K562 (cell line): Measurements from ENCODE around the gene NACC1. TPM values are rescaled to one million over a fixed set of nuclear protein-coding genes. Genes with fewer than 3 reads are reported as not detected.

ENCODE experiments used
- ATF1 ChIP-seq, 2 experiments: fragments of 450-650 bp in 1 of 2; IDR thresholded peaks; 2 replicates each; pipeline ENCODE4 v1.6.1; 2016; ENCODE audit warnings: missing compliant biosample characterization in 1 of 2, missing genetic modification characterization in 1 of 2
- BMI1 ChIP-seq: fragments of 150-350 bp; IDR thresholded peaks from 2 replicates; pipeline ENCODE4 v1.6.1; 2014; ENCODE audit warnings: low read length
- BRD4 ChIP-seq: fragments of 200-600 bp; sonication (generic); IDR thresholded peaks from 2 replicates; pipeline ENCODE4 v1.6.1; 2017; ENCODE audit warnings: inconsistent platforms
- CBX1 ChIP-seq: sonication (generic); IDR thresholded peaks from 2 replicates; pipeline ENCODE4 v1.6.1; 2016; ENCODE audit warnings: antibody characterized with exemption, low read depth, mild to moderate bottlenecking
- EP300 ChIP-seq: IDR thresholded peaks from 2 replicates; pipeline ENCODE4 v1.6.1; 2012; ENCODE audit warnings: low read length, improper control_type of control experiment
- FIP1L1 ChIP-seq: fragments of 200-400 bp; formaldehyde crosslinking; IDR thresholded peaks from 2 replicates; pipeline ENCODE4 v1.6.1; 2018; ENCODE audit warnings: mild to moderate bottlenecking, low read depth, low read length; ENCODE audit not compliant: poor library complexity, severe bottlenecking
- FUS ChIP-seq: fragments of 200-400 bp; formaldehyde crosslinking; optimal IDR thresholded peaks from 2 replicates; pipeline ENCODE3; 2017; ENCODE audit warnings: low read depth, low read length
- KAT8 ChIP-seq: fragments of 450-650 bp; IDR thresholded peaks from 2 replicates; pipeline ENCODE4 v1.6.1; 2016; ENCODE audit warnings: low read depth, mild to moderate bottlenecking
- KLF13 ChIP-seq: fragments of 450-650 bp; IDR thresholded peaks from 2 replicates; pipeline ENCODE4 v1.6.1; 2016; ENCODE audit warnings: missing genetic modification characterization, low read depth, mild to moderate bottlenecking, missing compliant biosample characterization, moderate library complexity, borderline replicate concordance
- MIER1 ChIP-seq: fragments of 450-650 bp; IDR thresholded peaks from 2 replicates; pipeline ENCODE4 v1.6.1; 2016; ENCODE audit warnings: antibody characterized with exemption, mild to moderate bottlenecking, low read depth
- PHF21A ChIP-seq: fragments of 450-650 bp; IDR thresholded peaks from 2 replicates; pipeline ENCODE4 v1.6.1; 2017; ENCODE audit warnings: low read depth, borderline replicate concordance
- PHF8 ChIP-seq: fragments of 200-600 bp; sonication (generic); IDR thresholded peaks from 2 replicates; pipeline ENCODE4 v1.6.1; 2012; ENCODE audit warnings: mixed run types, mild to moderate bottlenecking, inconsistent platforms, low read length, moderate library complexity, borderline replicate concordance
- PRPF4 ChIP-seq: fragments of 200-400 bp; formaldehyde crosslinking; IDR thresholded peaks from one replicate; pipeline ENCODE4 v1.6.1; 2017; ENCODE audit warnings: low read length, low read depth, mild to moderate bottlenecking; ENCODE audit not compliant: insufficient read depth, poor library complexity, severe bottlenecking
- SREBF2 ChIP-seq: sonication (generic); formaldehyde crosslinking; IDR thresholded peaks from 2 replicates; pipeline ENCODE4 v1.4.0; 2020; ENCODE audit warnings: mild to moderate bottlenecking, missing genetic modification reagents
- TCFL5 ChIP-seq: fragments of 250-450 bp; sonication (Bioruptor Pico); conservative IDR thresholded peaks from 2 replicates; pipeline ENCODE4 v1.6.1; 2021; ENCODE audit warnings: mild to moderate bottlenecking, moderate library complexity, matching md5 sums
- TRIM28 ChIP-seq: fragments of 450-650 bp; IDR thresholded peaks from 2 replicates; pipeline ENCODE4 v1.6.1; 2017
- ZBTB26 ChIP-seq: fragments of 450-650 bp; formaldehyde crosslinking; IDR thresholded peaks from 2 replicates; pipeline ENCODE4 v1.4.0; 2022; ENCODE audit warnings: missing genetic modification characterization
- ZBTB7A ChIP-seq: IDR thresholded peaks from 2 replicates; pipeline ENCODE4 v1.6.1; 2011; ENCODE audit warnings: low read depth, mild to moderate bottlenecking, low read length, moderate library complexity, borderline replicate concordance; ENCODE audit not compliant: control insufficient read depth
- ZFX ChIP-seq: sonication (generic); formaldehyde crosslinking; IDR thresholded peaks from 2 replicates; pipeline ENCODE4 v1.8.0; 2022; ENCODE audit warnings: mild to moderate bottlenecking, missing genetic modification reagents, moderate library complexity
- ZNF263 ChIP-seq: sonication (generic); formaldehyde crosslinking; IDR thresholded peaks from 2 replicates; pipeline ENCODE4 v1.8.0; 2022; ENCODE audit warnings: mild to moderate bottlenecking, missing genetic modification reagents, borderline replicate concordance
- ZNF274 ChIP-seq: IDR thresholded peaks from 2 replicates; pipeline ENCODE4 v1.6.1; 2011; ENCODE audit warnings: low read depth, mild to moderate bottlenecking, low read length, moderate library complexity, borderline replicate concordance
- ZNF57 ChIP-seq: fragments of 450-650 bp; formaldehyde crosslinking; IDR thresholded peaks from 2 replicates; pipeline ENCODE4 v1.4.0; 2020; ENCODE audit warnings: mild to moderate bottlenecking, moderate library complexity
- ZNF766 ChIP-seq: fragments of 200-800 bp; sonication (Bioruptor generic); conservative IDR thresholded peaks from 2 replicates; pipeline ENCODE4 v1.6.1; 2016; ENCODE audit warnings: missing genetic modification characterization, missing compliant biosample characterization
- polyA plus RNA-seq, 8 experiments: library from polyadenylated mRNA; depleted of rRNA in 4 of 8; stranded (reverse) in 5 of 8; unstranded in 3 of 8; fragments of >200 nt; fragmentation: Nextera tagmentation in 2 of 8; fragmentation: Illumina TruSeq in 1 of 8; extraction: Ambion mirVana in 2 of 8; extraction: Trizol in 1 of 8; gene quantifications; 2 replicates each; pipeline versions ENCODE4 v1.2.1 to v1.2.3, GENCODE V29; 2011 to 2014; ENCODE audit warnings: inconsistent platforms in 1 of 8, missing spikeins in 1 of 8
- total RNA-seq, 7 experiments: library from RNA; depleted of rRNA in 6 of 7; stranded (reverse); fragments of >200 nt in 6 of 7; fragmentation: Illumina TruSeq in 2 of 7; extraction: Trizol in 2 of 7; gene quantifications; 2 replicates each; pipeline versions ENCODE4 v1.2.1 to v1.2.3, GENCODE V29; 2011 to 2021; ENCODE audit warnings: low replicate concordance in 1 of 7
- TF ChIP-seq, protein P1 (sequence below): sonication (generic); formaldehyde crosslinking; IDR thresholded peaks from 2 replicates; pipeline ENCODE4 v1.8.1; 2023; ENCODE audit warnings: mild to moderate bottlenecking, missing genetic modification reagents
- TF ChIP-seq, protein P2 (sequence below), 2 experiments: fragments of 450-650 bp; conservative IDR thresholded peaks; 2 replicates each; pipeline ENCODE4 v1.6.1; 2017; ENCODE audit warnings: mild to moderate bottlenecking in 2 of 2, moderate library complexity in 2 of 2

NACC1 gene
- total and polyA plus RNA-seq, 9 of the 15 experiments (the other 6 are each of a cell fraction or from before 2014, with no cell fraction given), result 0.04 to 96.6 (median 25.8) TPM

- TF ChIP-seq, protein P1, sequence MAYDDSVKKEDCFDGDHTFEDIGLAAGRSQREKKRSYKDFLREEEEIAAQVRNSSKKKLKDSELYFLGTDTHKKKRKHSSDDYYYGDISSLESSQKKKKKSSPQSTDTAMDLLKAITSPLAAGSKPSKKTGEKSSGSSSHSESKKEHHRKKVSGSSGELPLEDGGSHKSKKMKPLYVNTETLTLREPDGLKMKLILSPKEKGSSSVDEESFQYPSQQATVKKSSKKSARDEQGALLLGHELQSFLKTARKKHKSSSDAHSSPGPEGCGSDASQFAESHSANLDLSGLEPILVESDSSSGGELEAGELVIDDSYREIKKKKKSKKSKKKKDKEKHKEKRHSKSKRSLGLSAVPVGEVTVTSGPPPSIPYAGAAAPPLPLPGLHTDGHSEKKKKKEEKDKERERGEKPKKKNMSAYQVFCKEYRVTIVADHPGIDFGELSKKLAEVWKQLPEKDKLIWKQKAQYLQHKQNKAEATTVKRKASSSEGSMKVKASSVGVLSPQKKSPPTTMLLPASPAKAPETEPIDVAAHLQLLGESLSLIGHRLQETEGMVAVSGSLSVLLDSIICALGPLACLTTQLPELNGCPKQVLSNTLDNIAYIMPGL, result 0 out of 2 replicates have a peak, but pooled peaks have one; percentile 28
- TF ChIP-seq KLF13 (no peak), CBX1 (peak; percentile 98), ZBTB26 (CRISPR knock-in tag) (peak; percentile 83; the same call in 1 of the 2 replicates), TRIM28 (no peak), ATF1 (CRISPR knock-in tag; IDR thresholded peaks at IDR 0.05) (peak; percentile 74), ATF1 (tag; IDR thresholded peaks at IDR 0.05) (peak; percentile 99), BMI1 (no peak; the same call in 1 of the 2 replicates), SREBF2 (no peak), PHF21A (peak; percentile 68; the same call in 1 of the 2 replicates), EP300 (0 out of 2 replicates have a peak, but pooled peaks have one; percentile 31), PHF8 (peak; percentile 84), ZNF57 (CRISPR knock-in tag) (no peak), PRPF4 (peak; percentile 96), ZNF766 (CRISPR knock-in tag) (0 out of 2 replicates have a peak, but pooled peaks have one; percentile 28), TCFL5 (no peak), MIER1 (no peak), KAT8 (no peak), ZFX (CRISPR knock-in tag) (peak; percentile 54), BRD4 (no peak), FIP1L1 (peak; percentile 100), FUS (peak; percentile 94), ZNF263 (CRISPR knock-in tag) (peak; percentile 46), ZBTB7A (peak; percentile 45; the same call in 1 of the 2 replicates), ZNF274 (peak; percentile 24; the same call in 1 of the 2 replicates)
- TF ChIP-seq, protein P2, sequence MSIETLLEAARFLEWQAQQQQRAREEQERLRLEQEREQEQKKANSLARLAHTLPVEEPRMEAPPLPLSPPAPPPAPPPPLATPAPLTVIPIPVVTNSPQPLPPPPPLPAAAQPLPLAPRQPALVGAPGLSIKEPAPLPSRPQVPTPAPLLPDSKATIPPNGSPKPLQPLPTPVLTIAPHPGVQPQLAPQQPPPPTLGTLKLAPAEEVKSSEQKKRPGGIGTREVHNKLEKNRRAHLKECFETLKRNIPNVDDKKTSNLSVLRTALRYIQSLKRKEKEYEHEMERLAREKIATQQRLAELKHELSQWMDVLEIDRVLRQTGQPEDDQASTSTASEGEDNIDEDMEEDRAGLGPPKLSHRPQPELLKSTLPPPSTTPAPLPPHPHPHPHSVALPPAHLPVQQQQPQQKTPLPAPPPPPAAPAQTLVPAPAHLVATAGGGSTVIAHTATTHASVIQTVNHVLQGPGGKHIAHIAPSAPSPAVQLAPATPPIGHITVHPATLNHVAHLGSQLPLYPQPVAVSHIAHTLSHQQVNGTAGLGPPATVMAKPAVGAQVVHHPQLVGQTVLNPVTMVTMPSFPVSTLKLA (conservative IDR thresholded peaks at IDR 0.05), result peak; percentile 1 to 55; a peak in 3 of 4 replicates
These were observed 35.0 kb downstream of the NACC1 start (continued) for GRCh38 chr19:13152974-13153568.
